DND-41 (cell line): ENCODE data around the gene PRG3.

Experiments
- ATAC-seq: fragments of 200-7000 bp; cut with Tn5 transposase; 3 replicates; pipeline ENCODE4 v1.9.1; 2021; ENCODE audit warnings: low read depth; ENCODE audit not compliant: insufficient read depth
- DNase-seq: peaks from one replicate; pipeline ENCODE4 v3.0.0-alpha.2; 2020
- H2AFZ ChIP-seq: 2 replicates; pipeline ENCODE4 v1.6.0; 2012; ENCODE audit warnings: low read depth, low read length
- H3K27ac ChIP-seq: 2 replicates; pipeline ENCODE4 v1.5.1; 2012; ENCODE audit warnings: low read length, inconsistent platforms
- H3K27me3 ChIP-seq: fragments of 200-600 bp; sonication (generic); 2 replicates; pipeline ENCODE4 v1.6.0; 2012; ENCODE audit warnings: low read length, mild to moderate bottlenecking, inconsistent platforms; ENCODE audit not compliant: insufficient read depth, poor library complexity
- H3K36me3 ChIP-seq: 2 replicates; pipeline ENCODE4 v1.5.1; 2012; ENCODE audit warnings: low read length, inconsistent platforms; ENCODE audit not compliant: insufficient read depth
- H3K4me1 ChIP-seq: 2 replicates; pipeline ENCODE4 v1.5.1; 2012; ENCODE audit warnings: mild to moderate bottlenecking, low read length; ENCODE audit not compliant: insufficient read depth
- H3K4me2 ChIP-seq: 2 replicates; pipeline ENCODE4 v1.6.0; 2012; ENCODE audit warnings: mild to moderate bottlenecking, moderate library complexity, low read length, inconsistent platforms; ENCODE audit not compliant: insufficient read depth
- H3K4me3 ChIP-seq, 2 experiments: fragments of 200-600 bp in 1 of 2; shearing (Covaris generic) in 1 of 2; 2 replicates each; pipeline ENCODE4 v1.5.1; 2012 to 2016; ENCODE audit warnings: inconsistent platforms in 2 of 2, low read length in 2 of 2, mild to moderate bottlenecking in 2 of 2, low read depth in 1 of 2, moderate library complexity in 1 of 2
- H3K79me2 ChIP-seq: 2 replicates; pipeline ENCODE4 v1.6.0; 2012; ENCODE audit warnings: low read length, inconsistent platforms; ENCODE audit not compliant: insufficient read depth
- H3K9ac ChIP-seq: 2 replicates; pipeline ENCODE4 v1.6.0; 2012; ENCODE audit warnings: low read depth, mild to moderate bottlenecking, inconsistent platforms, low read length, moderate library complexity
- H3K9me3 ChIP-seq: 2 replicates; pipeline ENCODE4 v1.5.1; 2012; ENCODE audit warnings: low read length, moderate library complexity, mild to moderate bottlenecking, inconsistent platforms; ENCODE audit not compliant: insufficient read depth, severe bottlenecking
- H4K20me1 ChIP-seq: 2 replicates; pipeline ENCODE4 v1.6.0; 2012; ENCODE audit warnings: low read length; ENCODE audit not compliant: insufficient read depth
- CTCF ChIP-seq: IDR thresholded peaks from 2 replicates; pipeline ENCODE4 v1.5.1; 2012; ENCODE audit warnings: borderline replicate concordance, low read length, moderate library complexity, mild to moderate bottlenecking; ENCODE audit not compliant: poor library complexity, severe bottlenecking; ENCODE audit errors: extremely low read depth
- EZH2 ChIP-seq: IDR thresholded peaks from 3 replicates; pipeline ENCODE4 v1.6.1; 2012; ENCODE audit warnings: borderline replicate concordance, low read depth, mild to moderate bottlenecking, moderate library complexity, low read length, inconsistent platforms; ENCODE audit not compliant: severe bottlenecking

PRG3 gene

GRCh38 chr11:57348052-57348451 is 32.9 kb downstream of the PRG3 start:
- Histone ChIP-seq H3K4me2 (no peak overlapping the region), H3K9me3 (no peaks in the 10 kb centered on the region), H3K27ac (no peak overlapping the region), H2AFZ (no peak overlapping the region), H3K9ac (no peak overlapping the region), H3K79me2 (no peaks in the 10 kb centered on the region), H3K27me3 (peaks cover 5% of the 10 kb centered on the region), H4K20me1 (no peaks in the 10 kb centered on the region; the same call in 1 of the 2 replicates), H3K36me3 (no peaks in the 10 kb centered on the region), H3K4me1 (0 out of 2 replicates have a peak, but pooled peaks cover 2% of the 10 kb centered on the region), H3K4me3 (no peak overlapping the region)
- DNase-seq (no peak), ATAC-seq (no peak)
- TF ChIP-seq CTCF (no peak), EZH2 (no peak)

- Histone ChIP-seq H3K4me3 (no peak overlapping the region), H3K4me2 (no peak overlapping the region), H3K9ac (no peak overlapping the region), H3K36me3 (no peaks in the 10 kb centered on the region), H3K9me3 (no peaks in the 10 kb centered on the region), H3K4me1 (0 out of 2 replicates have a peak, but pooled peaks cover 2% of the 10 kb centered on the region), H3K27me3 (no peaks in the 10 kb centered on the region), H3K27ac (no peak overlapping the region), H4K20me1 (no peaks in the 10 kb centered on the region; the same call in 1 of the 2 replicates), H3K79me2 (no peaks in the 10 kb centered on the region), H2AFZ (no peak overlapping the region)
- TF ChIP-seq EZH2 (no peak), CTCF (no peak)
- DNase-seq, result no peak
- ATAC-seq, result no peak
These were observed 33.6 kb downstream of the PRG3 start for GRCh38 chr11:57347336-57347735.

- Histone ChIP-seq H3K9me3 (no peaks in the 10 kb centered on the region), H3K27ac (no peak overlapping the region), H4K20me1 (no peaks in the 10 kb centered on the region; the same call in 1 of the 2 replicates), H3K4me2 (no peak overlapping the region), H3K36me3 (no peaks in the 10 kb centered on the region), H3K9ac (no peak overlapping the region), H2AFZ (peak overlapping the region; percentile 56; the same call in 1 of the 2 replicates), H3K4me1 (0 out of 2 replicates have a peak, but pooled peaks cover 2% of the 10 kb centered on the region), H3K4me3 (no peak overlapping the region), H3K79me2 (no peaks in the 10 kb centered on the region), H3K27me3 (peaks cover 6% of the 10 kb centered on the region)
- peak; percentile 79 for ATAC-seq
- TF ChIP-seq EZH2 (no peak), CTCF (peak; percentile 88)
- DNase-seq, result peak; percentile 70
These were observed 35.3 kb downstream of the PRG3 start for GRCh38 chr11:57345555-57346211.
